SJSA1 (cell line): ENCODE measurements around the gene MAGOH. TPM values are rescaled to one million over a fixed set of nuclear protein-coding genes. Genes with fewer than 3 reads are reported as not detected.
"Not testable (repeated sequence)": the region's sequence is repeated elsewhere in the genome, so short reads cannot be mapped to it uniquely, and the experiment has no call there.

ENCODE experiments used
- DNase-seq, 2 experiments: peaks; one replicate each; pipeline ENCODE4 v3.0.0-alpha.2; 2015 to 2020; ENCODE audit warnings: low spot score in 2 of 2, low read depth in 1 of 2
- H3K27ac ChIP-seq: fragments of 250-450 bp; sonication (Bioruptor Pico); 2 replicates; pipeline ENCODE4 v1.5.1; 2020; ENCODE audit warnings: mild to moderate bottlenecking, moderate library complexity
- H3K27me3 ChIP-seq: fragments of 250-450 bp; sonication (Bioruptor Pico); replicated peaks from 2 replicates; pipeline ENCODE4 v1.5.1; 2020; ENCODE audit warnings: mild to moderate bottlenecking, moderate library complexity
- H3K36me3 ChIP-seq: fragments of 250-450 bp; sonication (Bioruptor Pico); 2 replicates; pipeline ENCODE4 v1.5.1; 2020; ENCODE audit warnings: mild to moderate bottlenecking
- H3K4me1 ChIP-seq: fragments of 250-450 bp; sonication (Bioruptor Pico); replicated peaks from 2 replicates; pipeline ENCODE4 v1.6.1; 2021; ENCODE audit warnings: mild to moderate bottlenecking
- H3K4me3 ChIP-seq: fragments of 250-450 bp; sonication (Bioruptor Pico); 2 replicates; pipeline ENCODE4 v1.5.1; 2020; ENCODE audit warnings: mild to moderate bottlenecking
- H3K9me3 ChIP-seq: fragments of 250-450 bp; sonication (Bioruptor Pico); replicated peaks from 2 replicates; pipeline ENCODE4 v1.5.1; 2020; ENCODE audit warnings: mild to moderate bottlenecking
- total RNA-seq: library from RNA; depleted of rRNA; stranded (reverse); fragments of >200 nt; shearing (Covaris generic); gene quantifications from 2 replicates; pipeline ENCODE4 v1.2.3, GENCODE V29; 2014; rRNA removed

The MAGOH gene
- total RNA-seq: 35.4 and 76.7 TPM in 2 replicates

DNA sequence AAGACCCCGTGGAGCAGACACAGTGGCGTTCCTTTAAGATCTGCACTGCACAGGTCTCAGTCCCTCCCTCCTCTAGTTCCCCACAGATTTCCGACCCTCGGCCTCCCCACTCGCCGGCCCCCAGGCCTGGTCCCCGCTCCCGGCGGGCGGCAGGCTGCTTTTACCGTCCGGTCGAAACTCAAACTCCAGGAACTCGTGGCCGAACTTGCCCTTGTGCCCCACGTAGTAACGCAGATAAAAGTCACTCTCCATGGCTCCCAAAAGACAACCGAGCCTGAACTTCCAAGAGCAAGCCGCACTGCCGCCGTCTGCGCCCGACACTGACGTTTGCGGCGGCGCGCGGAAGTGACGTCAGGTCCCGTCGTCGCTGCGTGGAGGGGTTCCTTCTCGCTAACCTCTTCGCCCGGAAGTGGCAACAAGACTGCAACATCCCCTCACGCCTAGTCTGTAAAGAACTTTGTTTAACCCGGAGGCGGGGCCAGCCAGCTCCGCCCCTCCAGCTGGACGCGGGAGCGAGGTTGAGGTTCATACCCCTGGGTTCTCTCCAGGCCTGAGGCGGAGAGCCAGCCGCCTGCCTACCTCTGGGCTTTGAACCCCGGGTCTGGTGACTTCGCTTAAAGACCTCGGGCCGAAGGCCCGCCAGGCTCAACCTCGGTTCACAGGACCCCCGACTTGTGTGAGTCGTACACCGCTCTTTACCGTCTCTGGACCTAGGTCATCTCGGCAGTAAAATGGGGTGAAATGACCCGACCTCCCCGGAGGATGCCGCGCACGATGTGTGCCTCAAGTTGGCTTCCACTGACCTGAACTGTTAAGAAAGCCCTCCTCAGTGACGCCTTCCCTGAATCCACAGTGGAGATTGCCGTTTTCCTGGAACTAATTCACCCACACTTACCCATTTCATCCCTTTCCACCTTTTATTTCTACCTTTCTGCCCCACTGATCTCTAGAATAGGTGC, at the start of gene MAGOH:
Gene MAGOH (minus strand): TSS at position 322 of the 959 bp plus-strand sequence. CDS start 70 bp downstream, at position 252.
- peaks cover 19% of the 10 kb centered on the region for H3K4me1 ChIP-seq
- peak within 1 kb of the TSS; percentile 65 for H3K27ac ChIP-seq
- no peaks in the 10 kb centered on the region for H3K27me3 ChIP-seq
- peak; percentile 95 to 97 for DNase-seq
- peaks cover 34% of the 10 kb centered on the region for H3K36me3 ChIP-seq
- peak within 1 kb of the TSS; percentile 77 for H3K4me3 ChIP-seq
- no peaks in the 10 kb centered on the region for H3K9me3 ChIP-seq

DNA sequence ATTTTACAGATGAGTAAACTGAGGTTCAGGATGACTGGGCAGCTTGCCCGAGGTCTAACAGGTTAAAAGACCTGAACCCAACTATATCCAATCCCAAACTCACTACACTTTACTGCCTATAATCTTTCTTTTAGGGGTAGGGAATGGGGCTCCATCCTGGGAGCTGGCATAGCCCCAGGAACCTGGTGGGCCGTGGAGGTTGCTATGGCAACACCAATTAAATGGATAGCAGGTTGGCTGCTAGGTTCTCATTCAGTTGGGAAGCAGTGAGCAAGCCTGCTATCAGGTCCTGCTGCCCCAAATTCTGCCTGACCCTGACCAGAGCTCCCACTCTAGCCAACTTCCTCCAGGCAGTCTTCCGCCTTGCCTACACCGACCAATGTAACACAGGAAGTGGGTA, 48.6 kb upstream of the MAGOH start:
- no peak for DNase-seq
- Histone ChIP-seq H3K27ac (no peak overlapping the region), H3K4me3 (no peak overlapping the region), H3K9me3 (no peaks in the 10 kb centered on the region), H3K36me3 (peaks cover 26% of the 10 kb centered on the region; the same call in 1 of the 2 replicates), H3K4me1 (no peaks in the 10 kb centered on the region), H3K27me3 (no peaks in the 10 kb centered on the region)

DNA sequence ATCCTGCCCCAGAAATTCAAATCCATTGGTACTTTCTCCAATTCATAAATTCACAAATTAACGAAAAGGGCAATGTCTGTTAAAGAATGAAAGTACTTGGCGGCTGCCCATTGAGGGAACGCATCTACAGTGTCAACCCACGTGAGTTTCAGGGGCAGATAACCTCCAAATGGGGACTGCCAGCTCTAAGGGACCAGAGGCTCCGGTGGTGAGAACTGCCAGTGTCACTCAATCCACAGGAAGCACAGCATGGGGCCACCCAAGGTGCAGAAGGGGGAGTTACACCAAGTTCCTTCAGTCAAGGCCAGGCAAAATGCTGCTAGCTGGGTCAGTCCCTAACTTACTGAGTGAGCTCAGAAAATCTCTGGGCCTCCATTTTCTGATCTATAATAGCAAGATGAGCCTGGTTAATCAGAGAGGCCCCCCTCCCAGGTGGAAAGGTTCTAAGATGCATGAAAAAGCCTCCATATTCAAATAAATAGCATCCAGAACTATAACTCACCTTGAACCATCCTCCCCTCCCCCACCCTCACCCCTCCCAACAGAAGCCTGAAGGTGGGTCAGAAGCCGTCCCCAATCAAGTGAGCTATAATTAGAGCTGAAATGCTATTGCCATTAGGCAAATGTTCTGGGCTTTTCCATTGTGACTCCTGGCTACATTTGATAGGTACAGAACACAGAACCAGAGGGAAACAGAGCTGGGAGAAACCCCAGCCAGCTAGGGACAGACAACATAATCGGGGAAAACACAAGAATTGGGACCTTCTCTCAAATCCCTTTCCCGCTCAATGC, 47.8 kb upstream of the MAGOH start:
- H3K27ac ChIP-seq: no peak overlapping the region
- H3K9me3 ChIP-seq: no peaks in the 10 kb centered on the region
- H3K4me1 ChIP-seq: no peaks in the 10 kb centered on the region
- no peak overlapping the region for H3K4me3 ChIP-seq
- DNase-seq: no peak
- no peaks in the 10 kb centered on the region for H3K27me3 ChIP-seq
- peaks cover 24% of the 10 kb centered on the region; the same call in 1 of the 2 replicates for H3K36me3 ChIP-seq

DNA sequence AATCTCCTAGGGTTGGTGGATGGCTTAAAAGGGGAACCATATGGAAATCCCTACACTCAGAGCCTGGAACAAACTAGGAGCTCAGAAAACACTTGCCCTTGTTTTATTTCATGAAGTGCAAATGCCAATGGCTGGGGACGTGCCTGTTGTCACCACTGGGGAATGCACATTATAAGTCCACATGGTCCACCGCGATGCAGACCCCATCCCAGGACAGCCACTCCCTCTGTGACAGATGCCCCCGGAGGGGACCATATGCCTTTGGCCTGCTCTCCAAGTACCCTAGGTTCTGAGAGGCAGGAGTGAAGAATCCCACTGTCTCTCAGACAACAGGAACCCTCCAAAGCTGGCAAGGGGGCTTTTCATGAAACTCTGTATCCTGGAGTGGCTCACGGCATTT, 47.2 kb upstream of the MAGOH start:
- Histone ChIP-seq H3K4me1 (no peaks in the 10 kb centered on the region), H3K27me3 (no peaks in the 10 kb centered on the region), H3K36me3 (peaks cover 24% of the 10 kb centered on the region; the same call in 1 of the 2 replicates), H3K4me3 (no peak overlapping the region), H3K27ac (no peak overlapping the region), H3K9me3 (no peaks in the 10 kb centered on the region)
- no peak for DNase-seq

DNA sequence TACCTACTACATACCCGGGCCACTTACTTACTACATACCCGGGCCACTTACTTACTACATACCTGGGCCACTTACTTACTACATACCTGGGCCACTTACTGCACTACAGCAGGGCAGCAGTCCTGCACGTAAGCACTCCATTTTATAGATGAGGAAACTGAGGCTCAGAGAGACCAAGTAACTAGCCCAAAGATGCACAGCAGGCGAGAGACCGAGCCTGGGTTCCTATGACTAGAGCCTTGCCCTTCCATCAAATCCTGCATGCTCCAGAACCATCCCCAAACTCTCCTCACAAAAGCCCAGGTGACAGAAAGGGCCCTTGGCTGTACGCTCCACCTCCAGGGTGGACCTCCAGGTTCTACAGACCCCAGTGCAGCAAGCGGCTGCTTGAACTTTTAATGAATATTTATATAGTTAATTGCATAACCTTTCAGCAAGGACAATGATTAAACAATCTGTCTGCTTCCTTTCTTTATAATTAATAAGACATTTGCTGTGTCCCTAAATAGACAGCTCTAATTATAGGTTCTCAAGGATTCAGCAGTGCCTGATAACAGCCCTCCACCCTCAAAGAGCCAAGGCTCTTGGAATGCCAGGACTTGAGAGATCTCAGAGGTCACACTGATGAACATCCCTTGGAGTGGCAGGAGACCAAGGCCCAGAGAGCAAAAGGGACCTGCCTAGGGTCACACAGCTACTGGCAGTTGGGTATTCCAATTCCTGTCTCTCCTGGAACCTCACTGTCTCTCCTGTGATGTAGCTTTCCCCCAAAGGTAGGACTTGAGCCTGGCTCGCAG, 46.1 kb upstream of the MAGOH start:
- Histone ChIP-seq H3K4me1 (no peaks in the 10 kb centered on the region), H3K27ac (no peak overlapping the region), H3K4me3 (no peak overlapping the region), H3K36me3 (peaks cover 24% of the 10 kb centered on the region; the same call in 1 of the 2 replicates), H3K9me3 (no peaks in the 10 kb centered on the region), H3K27me3 (no peaks in the 10 kb centered on the region)
- DNase-seq: no peak

DNA sequence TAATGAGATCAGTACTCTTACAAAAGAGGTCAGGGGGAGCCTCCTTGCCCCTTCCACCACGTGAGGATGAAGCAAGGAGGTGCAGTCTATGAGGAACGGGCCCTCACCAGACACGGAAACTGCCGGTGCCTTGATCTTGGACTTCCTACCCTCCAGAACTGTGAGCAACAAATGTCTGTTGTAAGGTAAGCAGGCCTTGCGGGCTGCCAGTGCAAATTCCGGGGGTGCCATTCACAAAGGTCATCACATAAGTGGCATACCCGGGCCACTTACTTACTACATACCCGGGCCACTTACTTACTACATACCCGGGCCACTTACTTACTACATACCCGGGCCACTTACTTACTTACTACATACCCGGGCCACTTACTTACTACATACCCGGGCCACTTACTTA, 44.8 kb upstream of the MAGOH start:
- H3K27me3 ChIP-seq, H3K27ac ChIP-seq, H3K9me3 ChIP-seq, DNase-seq, H3K4me3 ChIP-seq, H3K4me1 ChIP-seq: not testable (repeated sequence)
- peaks cover 15% of the 10 kb centered on the region; the same call in 1 of the 2 replicates for H3K36me3 ChIP-seq

DNA sequence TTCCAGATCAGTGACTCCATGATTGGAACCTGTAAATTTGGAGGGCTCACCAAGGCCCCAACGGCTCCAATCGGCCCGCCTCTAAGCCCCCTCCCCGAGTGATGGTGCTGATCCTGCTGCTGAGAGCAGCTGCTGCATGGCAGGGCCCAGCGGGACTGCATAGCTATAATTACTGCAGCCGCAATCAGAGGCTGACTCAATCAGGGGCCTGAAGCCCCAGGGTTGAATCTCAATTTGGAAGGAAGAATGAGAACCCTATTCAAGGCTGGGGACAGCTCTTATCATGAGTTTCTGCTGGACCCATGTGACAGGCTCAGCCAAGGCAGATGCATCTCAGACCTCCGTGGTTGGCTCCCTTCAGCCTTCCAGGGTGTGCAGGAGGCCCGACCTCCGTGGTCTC, 42.8 kb upstream of the MAGOH start:
- H3K27me3 ChIP-seq: no peaks in the 10 kb centered on the region
- H3K9me3 ChIP-seq: no peaks in the 10 kb centered on the region
- peaks cover 22% of the 10 kb centered on the region; the same call in 1 of the 2 replicates for H3K36me3 ChIP-seq
- no peaks in the 10 kb centered on the region for H3K4me1 ChIP-seq
- no peak overlapping the region for H3K4me3 ChIP-seq
- no peak overlapping the region for H3K27ac ChIP-seq
- no peak for DNase-seq

DNA sequence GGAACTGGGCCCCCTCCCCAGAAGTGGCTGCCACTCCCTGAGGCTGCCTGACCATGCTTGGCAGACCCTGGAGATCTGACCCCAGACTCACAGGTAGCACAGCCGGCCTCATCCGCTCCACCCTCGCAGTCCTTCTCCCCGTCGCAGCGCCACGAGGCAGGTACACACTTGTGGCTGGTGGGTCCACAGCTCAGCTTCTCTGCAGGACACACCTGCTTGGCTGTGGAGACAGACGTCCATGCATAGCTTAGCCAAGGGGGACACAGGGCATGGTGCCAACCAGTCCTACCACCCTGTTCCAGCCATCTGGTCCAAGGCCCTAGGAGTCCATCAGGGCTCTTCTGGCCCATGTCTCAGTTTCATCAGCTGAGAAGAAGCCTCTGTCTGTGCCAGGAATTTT, 42.2 kb upstream of the MAGOH start:
- no peaks in the 10 kb centered on the region for H3K27me3 ChIP-seq
- no peak overlapping the region for H3K27ac ChIP-seq
- H3K9me3 ChIP-seq: no peaks in the 10 kb centered on the region
- no peak for DNase-seq
- H3K36me3 ChIP-seq: peaks cover 22% of the 10 kb centered on the region; the same call in 1 of the 2 replicates
- H3K4me1 ChIP-seq: no peaks in the 10 kb centered on the region
- no peak overlapping the region for H3K4me3 ChIP-seq

DNA sequence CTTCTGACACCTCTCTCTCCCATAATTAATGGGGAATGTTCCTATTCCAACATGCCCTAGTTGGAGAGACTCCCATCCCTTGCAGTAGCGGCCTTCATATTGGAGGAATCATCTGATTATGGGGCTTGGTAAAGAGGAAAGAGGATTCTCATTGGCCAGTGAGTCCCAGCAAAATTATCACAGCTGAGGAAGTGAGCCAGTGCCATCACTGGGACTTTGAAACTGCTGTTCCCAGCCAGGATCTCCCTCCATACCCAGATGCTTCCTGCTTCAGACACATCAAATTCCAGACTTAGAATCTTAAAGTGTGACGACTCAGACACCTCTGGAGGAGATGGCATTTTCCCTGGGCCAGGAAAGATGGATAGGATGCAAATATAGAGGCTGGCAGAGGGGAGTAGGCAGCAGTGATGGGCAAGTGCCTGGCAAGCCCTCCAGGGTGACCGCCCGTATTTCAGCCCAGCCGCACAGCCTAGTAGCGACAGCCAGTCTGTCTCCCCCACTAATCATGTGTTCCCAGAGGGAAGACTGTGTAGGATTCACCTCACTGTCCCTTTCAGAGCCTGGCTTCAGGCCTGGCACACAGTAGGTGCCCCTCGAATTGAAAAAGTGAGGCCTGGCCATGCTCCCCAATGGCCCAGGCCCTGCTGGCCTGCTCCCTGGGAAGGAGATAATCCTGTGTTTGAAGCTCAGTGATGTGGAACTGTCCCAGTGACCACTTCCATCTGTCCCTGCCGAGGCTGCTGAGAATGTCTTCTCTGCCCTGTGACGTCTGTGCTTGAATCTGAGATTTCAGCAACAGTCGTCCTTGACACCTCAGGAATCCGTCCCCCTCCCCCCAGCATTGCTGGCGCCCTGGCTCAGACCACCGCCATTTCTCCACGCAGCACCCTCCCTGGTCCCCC, 41.2 kb upstream of the MAGOH start:
- H3K27me3 ChIP-seq: no peaks in the 10 kb centered on the region
- H3K9me3 ChIP-seq: no peaks in the 10 kb centered on the region
- H3K4me1 ChIP-seq: no peaks in the 10 kb centered on the region
- H3K4me3 ChIP-seq: no peak overlapping the region
- peaks cover 17% of the 10 kb centered on the region; the same call in 1 of the 2 replicates for H3K36me3 ChIP-seq
- DNase-seq: no peak
- H3K27ac ChIP-seq: no peak overlapping the region

DNA sequence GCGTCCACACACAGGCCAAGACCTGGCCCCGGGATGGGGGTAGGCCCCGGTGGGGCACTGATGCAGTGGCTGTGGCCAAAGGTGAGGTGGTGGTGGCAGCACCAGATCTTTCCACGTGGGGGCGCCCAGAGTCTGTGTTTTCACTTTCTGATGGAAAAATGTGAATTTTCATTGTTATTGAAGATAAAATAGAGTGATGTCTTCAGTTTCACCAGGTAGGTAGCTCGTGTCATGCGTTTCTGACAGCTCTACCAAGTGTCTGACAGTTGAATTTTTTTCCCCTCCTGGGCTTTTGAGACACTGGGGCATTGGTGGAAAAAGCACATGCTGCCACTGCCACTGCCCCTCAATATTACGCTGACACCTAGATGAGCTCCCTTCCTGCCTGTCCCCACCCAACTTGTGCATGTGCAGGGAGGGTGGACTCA, 40.0 kb upstream of the MAGOH start:
- H3K4me1 ChIP-seq: no peaks in the 10 kb centered on the region
- no peaks in the 10 kb centered on the region for H3K27me3 ChIP-seq
- H3K9me3 ChIP-seq: no peaks in the 10 kb centered on the region
- H3K4me3 ChIP-seq: no peak overlapping the region
- H3K36me3 ChIP-seq: peaks cover 17% of the 10 kb centered on the region; the same call in 1 of the 2 replicates
- no peak overlapping the region for H3K27ac ChIP-seq
- DNase-seq: peak; percentile 51 to 68

DNA sequence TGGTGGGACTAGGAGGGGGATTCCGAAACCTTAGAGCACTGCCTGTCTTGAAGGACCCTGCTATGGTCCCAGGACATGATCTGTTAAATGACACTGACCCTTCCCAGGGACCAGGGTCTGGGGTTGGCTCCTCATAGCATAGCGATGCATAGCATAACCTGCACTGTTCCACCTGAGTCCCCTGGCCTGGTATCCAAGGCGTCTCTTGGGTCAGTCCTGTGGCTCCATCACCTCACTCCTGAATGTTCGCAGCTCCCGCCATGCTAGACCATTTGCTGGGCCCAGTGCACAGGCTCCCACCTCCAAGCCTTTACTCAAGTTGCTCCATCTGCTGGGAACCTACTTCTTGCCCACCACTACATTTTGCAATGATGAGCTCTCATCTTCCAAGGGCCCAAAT, 39.0 kb upstream of the MAGOH start:
- H3K27ac ChIP-seq: no peak overlapping the region
- no peak for DNase-seq
- H3K36me3 ChIP-seq: peaks cover 17% of the 10 kb centered on the region; the same call in 1 of the 2 replicates
- H3K27me3 ChIP-seq: no peaks in the 10 kb centered on the region
- no peak overlapping the region for H3K4me3 ChIP-seq
- H3K9me3 ChIP-seq: no peaks in the 10 kb centered on the region
- H3K4me1 ChIP-seq: no peaks in the 10 kb centered on the region

DNA sequence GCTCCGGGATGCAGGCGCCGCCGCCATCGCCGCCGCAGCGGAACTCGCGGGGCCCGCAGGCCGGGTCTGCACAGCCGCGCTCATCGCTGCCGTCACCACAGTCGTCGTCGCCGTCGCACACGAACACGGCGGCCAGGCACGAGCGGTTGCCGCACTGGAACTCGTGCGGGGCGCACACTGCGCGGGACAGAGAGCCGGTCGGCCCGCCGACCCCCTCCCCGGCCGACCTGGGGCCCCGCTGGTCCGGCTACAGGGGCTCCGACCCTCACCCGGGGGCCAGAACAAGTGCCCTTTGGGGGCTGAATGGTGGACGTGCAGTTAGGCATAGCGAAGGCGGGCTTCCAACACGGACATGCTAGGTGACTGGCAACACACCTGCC, 38.6 kb upstream of the MAGOH start:
- Histone ChIP-seq H3K27ac (no peak overlapping the region), H3K9me3 (no peaks in the 10 kb centered on the region), H3K27me3 (no peaks in the 10 kb centered on the region), H3K4me3 (no peak overlapping the region), H3K36me3 (peaks cover 16% of the 10 kb centered on the region; the same call in 1 of the 2 replicates), H3K4me1 (no peaks in the 10 kb centered on the region)
- DNase-seq: no peak
